Measurements from ENCODE around the gene GFPT2.

The GFPT2 gene

GRCh38 chr5:180282281-180282680 lies 70.9 kb downstream of the GFPT2 start:
- TF ChIP-seq ZNF274 (IDR thresholded peaks at IDR 0.05; ENCODE audit: low read depth, low read length): no peak
- no peak for TF ChIP-seq SUZ12 (IDR thresholded peaks at IDR 0.05; ENCODE audit: extremely low read depth, insufficient read depth, insufficient read length)
- no peak for TF ChIP-seq YY1 (IDR thresholded peaks at IDR 0.05; ENCODE audit: insufficient read depth, insufficient read length)
- 0 out of 2 replicates have a peak, but pooled peaks cover 2% of the 10 kb centered on the region for H3K9me3 ChIP-seq (ENCODE audit: insufficient read depth, low read length)
- H3K4me1 ChIP-seq (ENCODE audit: insufficient read depth, insufficient read length): no peaks in the 10 kb centered on the region
- H3K4me3 ChIP-seq (ENCODE audit: insufficient read length, low read depth): no peak overlapping the region
- H3K36me3 ChIP-seq (ENCODE audit: insufficient read depth, insufficient read length, low read length): peaks cover 61% of the 10 kb centered on the region
- H3K27me3 ChIP-seq (ENCODE audit: insufficient read depth, insufficient read length): no peaks in the 10 kb centered on the region
- DNase-seq (ENCODE audit: low read depth, low spot score): no peak
- no peak overlapping the region for H3K9ac ChIP-seq (ENCODE audit: insufficient read length, low read depth)

- Histone ChIP-seq H3K4me3 (ENCODE audit: insufficient read length, low read depth) (no peak overlapping the region), H3K27me3 (ENCODE audit: insufficient read depth, insufficient read length) (no peaks in the 10 kb centered on the region), H3K9me3 (ENCODE audit: insufficient read depth, low read length) (0 out of 2 replicates have a peak, but pooled peaks cover 2% of the 10 kb centered on the region), H3K9ac (ENCODE audit: insufficient read length, low read depth) (no peak overlapping the region), H3K36me3 (ENCODE audit: insufficient read depth, insufficient read length, low read length) (peaks cover 61% of the 10 kb centered on the region), H3K4me1 (ENCODE audit: insufficient read depth, insufficient read length) (no peaks in the 10 kb centered on the region)
- no peak for DNase-seq (ENCODE audit: low read depth, low spot score)
- TF ChIP-seq SUZ12 (IDR thresholded peaks at IDR 0.05; ENCODE audit: extremely low read depth, insufficient read depth, insufficient read length): no peak
- no peak for TF ChIP-seq ZNF274 (IDR thresholded peaks at IDR 0.05; ENCODE audit: low read depth, low read length)
- TF ChIP-seq YY1 (IDR thresholded peaks at IDR 0.05; ENCODE audit: insufficient read depth, insufficient read length): no peak
Measured at GRCh38 chr5:180281706-180282105, 71.4 kb downstream of the GFPT2 start.

- Histone ChIP-seq H3K36me3 (ENCODE audit: insufficient read depth, insufficient read length, low read length) (peaks cover 43% of the 10 kb centered on the region), H3K4me1 (ENCODE audit: insufficient read depth, insufficient read length) (no peaks in the 10 kb centered on the region), H3K9me3 (ENCODE audit: insufficient read depth, low read length) (peaks cover 19% of the 10 kb centered on the region), H3K27me3 (ENCODE audit: insufficient read depth, insufficient read length) (no peaks in the 10 kb centered on the region), H3K9ac (ENCODE audit: insufficient read length, low read depth) (no peak overlapping the region), H3K4me3 (ENCODE audit: insufficient read length, low read depth) (no peak overlapping the region)
- DNase-seq (ENCODE audit: low read depth, low spot score): no peak
- TF ChIP-seq YY1 (IDR thresholded peaks at IDR 0.05; ENCODE audit: insufficient read depth, insufficient read length) (no peak), ZNF274 (IDR thresholded peaks at IDR 0.05; ENCODE audit: low read depth, low read length) (no peak), SUZ12 (IDR thresholded peaks at IDR 0.05; ENCODE audit: extremely low read depth, insufficient read depth, insufficient read length) (no peak)
Measured at GRCh38 chr5:180274695-180275094, 78.4 kb downstream of the GFPT2 start.

- no peak for DNase-seq (ENCODE audit: low read depth, low spot score)
- no peaks in the 10 kb centered on the region for H3K4me1 ChIP-seq (ENCODE audit: insufficient read depth, insufficient read length)
- H3K9ac ChIP-seq (ENCODE audit: insufficient read length, low read depth): no peak overlapping the region
- peaks cover 37% of the 10 kb centered on the region for H3K9me3 ChIP-seq (ENCODE audit: insufficient read depth, low read length)
- H3K4me3 ChIP-seq (ENCODE audit: insufficient read length, low read depth): no peak overlapping the region
- TF ChIP-seq YY1 (IDR thresholded peaks at IDR 0.05; ENCODE audit: insufficient read depth, insufficient read length): no peak
- TF ChIP-seq SUZ12 (IDR thresholded peaks at IDR 0.05; ENCODE audit: extremely low read depth, insufficient read depth, insufficient read length): no peak
- TF ChIP-seq ZNF274 (IDR thresholded peaks at IDR 0.05; ENCODE audit: low read depth, low read length): no peak
- no peaks in the 10 kb centered on the region for H3K27me3 ChIP-seq (ENCODE audit: insufficient read depth, insufficient read length)
- H3K36me3 ChIP-seq (ENCODE audit: insufficient read depth, insufficient read length, low read length): peaks cover 32% of the 10 kb centered on the region
Measured at GRCh38 chr5:180271221-180271620, 81.9 kb downstream of the GFPT2 start.

GRCh38 chr5:180259260-180259611 lies 93.9 kb downstream of the GFPT2 start:
- peaks cover 99% of the 10 kb centered on the region for H3K9me3 ChIP-seq (ENCODE audit: insufficient read depth, low read length)
- H3K36me3 ChIP-seq (ENCODE audit: insufficient read depth, insufficient read length, low read length): peaks cover 64% of the 10 kb centered on the region
- no peak overlapping the region for H3K4me3 ChIP-seq (ENCODE audit: insufficient read length, low read depth)
- H3K27me3 ChIP-seq (ENCODE audit: insufficient read depth, insufficient read length): no peaks in the 10 kb centered on the region
- H3K4me1 ChIP-seq (ENCODE audit: insufficient read depth, insufficient read length): no peaks in the 10 kb centered on the region
- H3K9ac ChIP-seq (ENCODE audit: insufficient read length, low read depth): no peak overlapping the region
- no peak for TF ChIP-seq YY1 (IDR thresholded peaks at IDR 0.05; ENCODE audit: insufficient read depth, insufficient read length)
- 0 out of 2 replicates have a peak, but pooled peaks have one; percentile 71 for TF ChIP-seq ZNF274 (IDR thresholded peaks at IDR 0.05; ENCODE audit: low read depth, low read length)
- DNase-seq (ENCODE audit: low read depth, low spot score): no peak

GRCh38 chr5:180253036-180253824 lies 99.9 kb downstream of the GFPT2 start:
- Histone ChIP-seq H3K36me3 (ENCODE audit: insufficient read depth, insufficient read length, low read length) (peaks cover 54% of the 10 kb centered on the region), H3K9ac (ENCODE audit: insufficient read length, low read depth) (no peak overlapping the region), H3K27me3 (ENCODE audit: insufficient read depth, insufficient read length) (no peaks in the 10 kb centered on the region), H3K4me3 (ENCODE audit: insufficient read length, low read depth) (no peak overlapping the region), H3K9me3 (ENCODE audit: insufficient read depth, low read length) (peaks cover 99% of the 10 kb centered on the region), H3K4me1 (ENCODE audit: insufficient read depth, insufficient read length) (no peaks in the 10 kb centered on the region)
- TF ChIP-seq ZNF274 (IDR thresholded peaks at IDR 0.05; ENCODE audit: low read depth, low read length): no peak
- no peak for TF ChIP-seq YY1 (IDR thresholded peaks at IDR 0.05; ENCODE audit: insufficient read depth, insufficient read length)
- no peak for TF ChIP-seq SUZ12 (IDR thresholded peaks at IDR 0.05; ENCODE audit: extremely low read depth, insufficient read depth, insufficient read length)
- no peak for DNase-seq (ENCODE audit: low read depth, low spot score)

- H3K36me3 ChIP-seq (ENCODE audit: insufficient read depth, insufficient read length, low read length): peaks cover 56% of the 10 kb centered on the region
- TF ChIP-seq ZNF274 (IDR thresholded peaks at IDR 0.05; ENCODE audit: low read depth, low read length) (no peak), YY1 (IDR thresholded peaks at IDR 0.05; ENCODE audit: insufficient read depth, insufficient read length) (no peak), SUZ12 (IDR thresholded peaks at IDR 0.05; ENCODE audit: extremely low read depth, insufficient read depth, insufficient read length) (no peak)
- H3K27me3 ChIP-seq (ENCODE audit: insufficient read depth, insufficient read length): no peaks in the 10 kb centered on the region
Measured at GRCh38 chr5:180251887-180252286, 101.2 kb downstream of the GFPT2 start.

More at GRCh38 chr5:180251887-180252286, 101.2 kb downstream of the GFPT2 start:
- Histone ChIP-seq H3K9ac (ENCODE audit: insufficient read length, low read depth) (no peak overlapping the region), H3K4me3 (ENCODE audit: insufficient read length, low read depth) (no peak overlapping the region), H3K4me1 (ENCODE audit: insufficient read depth, insufficient read length) (no peaks in the 10 kb centered on the region), H3K9me3 (ENCODE audit: insufficient read depth, low read length) (peaks cover 86% of the 10 kb centered on the region)
- no peak for DNase-seq (ENCODE audit: low read depth, low spot score)

Measured in NT2/D1 (cell line).